Measurements from ENCODE around the gene NFIL3.

GRCh38 chr9:91374939-91375338 is 48.7 kb downstream of the NFIL3 start:
- TF ChIP-seq POLR2A (IDR thresholded peaks at IDR 0.05) (no peak), CTCF (IDR thresholded peaks at IDR 0.05) (no peak)

Data from heart left ventricle (tissue), 13 donors.